Neuronal stem cell (in vitro differentiated cells): ENCODE results near the gene PLAAT3.
A peak's percentile ranks its signal among the peaks of the same experiment; 100 is the strongest.

Experiments used
- DNase-seq: peaks from one replicate; pipeline ENCODE4 v3.0.0-alpha.2; 2013; ENCODE audit warnings: low spot score
- H2AFZ ChIP-seq: one replicate; pipeline ENCODE4 v1.6.1; 2013; ENCODE audit warnings: mild to moderate bottlenecking, low read length, inconsistent platforms
- H2AK5ac ChIP-seq: 2 replicates; pipeline ENCODE4 v1.6.1; 2013; ENCODE audit warnings: low read depth, mild to moderate bottlenecking, inconsistent platforms, low read length, moderate library complexity, mixed read lengths
- H2BK120ac ChIP-seq: 2 replicates; pipeline ENCODE4 v1.6.1; 2013; ENCODE audit warnings: low read depth, mild to moderate bottlenecking, inconsistent platforms, low read length, moderate library complexity, mixed read lengths
- H2BK12ac ChIP-seq: one replicate; pipeline ENCODE4 v1.6.1; 2013; ENCODE audit warnings: low read length, inconsistent platforms
- H2BK15ac ChIP-seq: 2 replicates; pipeline ENCODE4 v1.6.1; 2013; ENCODE audit warnings: mild to moderate bottlenecking, low read length, inconsistent platforms, mixed read lengths
- H2BK5ac ChIP-seq: one replicate; pipeline ENCODE4 v1.6.1; 2013; ENCODE audit warnings: inconsistent platforms, mild to moderate bottlenecking, low read length, moderate library complexity
- H3K14ac ChIP-seq: one replicate; pipeline ENCODE4 v1.6.1; 2013; ENCODE audit warnings: low read length, inconsistent platforms
- H3K18ac ChIP-seq: 2 replicates; pipeline ENCODE4 v1.6.1; 2013; ENCODE audit warnings: low read length, inconsistent platforms
- H3K23ac ChIP-seq: 2 replicates; pipeline ENCODE4 v1.6.1; 2013; ENCODE audit warnings: low read depth, mild to moderate bottlenecking, mixed read lengths, low read length, inconsistent platforms; ENCODE audit not compliant: poor library complexity
- H3K27ac ChIP-seq: replicated peaks from 3 replicates; pipeline ENCODE4 v1.5.1; 2013; ENCODE audit warnings: low read length, inconsistent platforms
- H3K27me3 ChIP-seq, 3 experiments: 2 replicates each; pipeline ENCODE4 v1.6.1; 2013; ENCODE audit warnings: low read length in 3 of 3, mild to moderate bottlenecking in 2 of 3, inconsistent platforms in 1 of 3, low read depth in 1 of 3, mixed read lengths in 1 of 3, moderate library complexity in 1 of 3; ENCODE audit not compliant: control insufficient read depth in 3 of 3, insufficient read depth in 3 of 3
- H3K36me3 ChIP-seq, 2 donors: replicated peaks in 1 of 2; 2 replicates each; pipeline ENCODE4 v1.6.1; 2013; ENCODE audit warnings: low read length in 2 of 2; ENCODE audit not compliant: control insufficient read depth in 2 of 2, insufficient read depth in 2 of 2
- H3K4ac ChIP-seq: 2 replicates; pipeline ENCODE4 v1.6.1; 2013; ENCODE audit warnings: inconsistent platforms, mild to moderate bottlenecking, low read length, moderate library complexity
- H3K4me1 ChIP-seq, 2 donors: 1 replicate in 1 of 2; 2 replicates in 1 of 2; pipeline ENCODE4 v1.6.1; 2013; ENCODE audit warnings: low read length in 2 of 2, low read depth in 1 of 2; ENCODE audit not compliant: control insufficient read depth in 2 of 2, insufficient read depth in 1 of 2
- H3K4me2 ChIP-seq: one replicate; pipeline ENCODE4 v1.6.1; 2013; ENCODE audit warnings: mild to moderate bottlenecking, low read length, inconsistent platforms; ENCODE audit not compliant: insufficient read depth, poor library complexity, severe bottlenecking
- H3K4me3 ChIP-seq, 2 donors: 2 replicates each; pipeline ENCODE4 v1.5.1; 2013; ENCODE audit warnings: low read length in 2 of 2, mild to moderate bottlenecking in 2 of 2, inconsistent platforms in 1 of 2, moderate library complexity in 1 of 2
- H3K79me1 ChIP-seq: one replicate; pipeline ENCODE4 v1.6.1; 2013; ENCODE audit warnings: low read depth, mild to moderate bottlenecking, inconsistent platforms, low read length, moderate library complexity
- H3K9ac ChIP-seq: one replicate; pipeline ENCODE4 v1.6.1; 2013; ENCODE audit warnings: mild to moderate bottlenecking, low read depth, low read length, inconsistent platforms; ENCODE audit not compliant: poor library complexity
- H3K9me3 ChIP-seq, 2 donors: replicated peaks in 1 of 2; 2 replicates each; pipeline versions ENCODE3 to v1.6.1; 2013; ENCODE audit warnings: low read length in 2 of 2, mild to moderate bottlenecking in 2 of 2, inconsistent platforms in 1 of 2, low read depth in 1 of 2, mixed read lengths in 1 of 2, moderate library complexity in 1 of 2; ENCODE audit not compliant: control insufficient read depth in 2 of 2, insufficient read depth in 1 of 2
- H4K8ac ChIP-seq: one replicate; pipeline ENCODE4 v1.6.1; 2013; ENCODE audit warnings: low read depth, mild to moderate bottlenecking, inconsistent platforms, low read length, moderate library complexity
- H4K91ac ChIP-seq: one replicate; pipeline ENCODE4 v1.6.1; 2013; ENCODE audit warnings: low read length, low read depth, mild to moderate bottlenecking, inconsistent platforms; ENCODE audit not compliant: poor library complexity
- WGBS, 2 donors: extraction: QIAGEN DNeasy Blood & Tissue Kit; methylation state at CpG; one replicate each; pipeline ENCODE4 v1.1.7; 2013; ENCODE audit warnings: missing lambda C conversion rate in 2 of 2, mixed read lengths in 1 of 2; ENCODE audit not compliant: insufficient read length in 2 of 2, insufficient replicate concordance in 1 of 2; ENCODE audit errors: extremely low coverage in 2 of 2; 5-methylcytosine and 5-hydroxymethylcytosine counted together

Gene PLAAT3

GRCh38 chr11:63557570-63557969, 56.7 kb downstream of the PLAAT3 start:
- Histone ChIP-seq H3K4me1 (peaks cover 2 to 5% of the 10 kb centered on the region in 2 donors), H3K9me3 (no peaks in the 10 kb centered on the region), H2BK12ac (no peak overlapping the region), H3K4ac (no peak overlapping the region), H2BK120ac (no peak overlapping the region), H4K91ac (no peak overlapping the region), H3K18ac (no peak overlapping the region), H3K4me3 (no peak overlapping the region), H3K23ac (no peak overlapping the region), H4K8ac (no peak overlapping the region), H3K4me2 (no peak overlapping the region), H2BK5ac (peak overlapping the region; percentile 6), H3K36me3 (no peaks in the 10 kb centered on the region), H3K79me1 (no peaks in the 10 kb centered on the region), H2AFZ (no peak overlapping the region), H2BK15ac (no peak overlapping the region), H3K27ac (no peak overlapping the region), H2AK5ac (no peak overlapping the region), H3K14ac (no peak overlapping the region), H3K27me3 (peaks cover 0 to 17% (median 0%) of the 10 kb centered on the region in 3 experiments), H3K9ac (no peak overlapping the region)
- WGBS, 2 donors = no CpG with 5 or more reads among the region's 7 CpGs
- no peak for DNase-seq

GRCh38 chr11:63556404-63557013, 57.7 kb downstream of the PLAAT3 start:
- H2BK12ac ChIP-seq = no peak overlapping the region
- no peak overlapping the region for H2BK15ac ChIP-seq
- H3K14ac ChIP-seq = no peak overlapping the region
- H4K91ac ChIP-seq = no peak overlapping the region
- no peak overlapping the region for H3K4ac ChIP-seq
- WGBS, 2 donors = no CpG with 5 or more reads among the region's 7 CpGs
- no peak overlapping the region for H2AK5ac ChIP-seq
- H3K18ac ChIP-seq = no peak overlapping the region
- H4K8ac ChIP-seq = no peak overlapping the region
- H3K4me1 ChIP-seq = peaks cover 4 to 5% of the 10 kb centered on the region in 2 donors
- H3K27me3 ChIP-seq = peaks cover 0 to 17% (median 0%) of the 10 kb centered on the region in 3 experiments
- H3K36me3 ChIP-seq = no peaks in the 10 kb centered on the region
- no peak overlapping the region for H3K23ac ChIP-seq
- no peak overlapping the region for H3K4me2 ChIP-seq
- H3K79me1 ChIP-seq = no peaks in the 10 kb centered on the region
- DNase-seq = no peak
- H3K4me3 ChIP-seq = no peak overlapping the region
- H2BK5ac ChIP-seq = no peak overlapping the region
- H2BK120ac ChIP-seq = no peak overlapping the region
- H3K9ac ChIP-seq = no peak overlapping the region
- H3K9me3 ChIP-seq = no peaks in the 10 kb centered on the region
- H3K27ac ChIP-seq = no peak overlapping the region
- no peak overlapping the region for H2AFZ ChIP-seq

- H3K36me3 ChIP-seq = no peaks in the 10 kb centered on the region
- no peak overlapping the region for H4K91ac ChIP-seq
- no CpG with 5 or more reads among the region's 4 CpGs for WGBS, 2 donors
- H2BK15ac ChIP-seq = no peak overlapping the region
- peak overlapping the region; percentile 24 for H2AFZ ChIP-seq
- H3K4me2 ChIP-seq = no peak overlapping the region
- H3K27me3 ChIP-seq = peaks cover 0 to 14% (median 0%) of the 10 kb centered on the region in 3 experiments
- DNase-seq = no peak
- H4K8ac ChIP-seq = no peak overlapping the region
- H3K27ac ChIP-seq = no peak overlapping the region
- H3K14ac ChIP-seq = no peak overlapping the region
- H3K9ac ChIP-seq = no peak overlapping the region
- H2BK12ac ChIP-seq = no peak overlapping the region
- no peak overlapping the region for H3K4me3 ChIP-seq
- no peak overlapping the region for H2BK5ac ChIP-seq
- H3K9me3 ChIP-seq = no peaks in the 10 kb centered on the region
- H3K79me1 ChIP-seq = no peaks in the 10 kb centered on the region
- H3K23ac ChIP-seq = no peak overlapping the region
- no peak overlapping the region for H3K18ac ChIP-seq
- H3K4me1 ChIP-seq = peaks cover 4 to 5% of the 10 kb centered on the region in 2 donors
- no peak overlapping the region for H3K4ac ChIP-seq
- no peak overlapping the region for H2BK120ac ChIP-seq
- no peak overlapping the region for H2AK5ac ChIP-seq
These were observed 59.4 kb downstream of the PLAAT3 start for GRCh38 chr11:63554877-63555223.

GRCh38 chr11:63553759-63554158, 60.5 kb downstream of the PLAAT3 start:
- Histone ChIP-seq H2BK15ac (no peak overlapping the region), H3K18ac (no peak overlapping the region), H2BK12ac (no peak overlapping the region), H3K9me3 (no peaks in the 10 kb centered on the region), H3K36me3 (no peaks in the 10 kb centered on the region), H3K27ac (no peak overlapping the region), H3K4ac (no peak overlapping the region), H2BK5ac (no peak overlapping the region), H2BK120ac (no peak overlapping the region), H4K8ac (no peak overlapping the region), H3K27me3 (peaks cover 0 to 7% (median 0%) of the 10 kb centered on the region in 3 experiments), H3K14ac (no peak overlapping the region), H2AFZ (no peak overlapping the region), H3K4me2 (no peak overlapping the region), H4K91ac (no peak overlapping the region), H3K23ac (no peak overlapping the region), H3K4me3 (no peak overlapping the region), H3K79me1 (no peaks in the 10 kb centered on the region), H2AK5ac (no peak overlapping the region), H3K4me1 (peaks cover 4 to 5% of the 10 kb centered on the region in 2 donors), H3K9ac (no peak overlapping the region)
- no CpG with 5 or more reads among the region's 8 CpGs for WGBS, 2 donors
- DNase-seq = no peak
